Activated CD4-positive, alpha-beta T cell treated with anti-CD3 and anti-CD28 coated beads, Interleukin-2, Interleukin-6, amounts not matched to agents 100 ng/mL and 50 ng/mL, durations not matched to agents 16 hours and 8 hours (primary cell): Measurements from ENCODE around the gene SLC6A13.
"Not testable (repeated sequence)": the region's sequence is repeated elsewhere in the genome, so short reads cannot be mapped to it uniquely, and the experiment has no call there.

Experiments
- DNase-seq: peaks from one replicate; pipeline ENCODE4 v3.0.0-alpha.2; 2020

The SLC6A13 gene

DNA sequence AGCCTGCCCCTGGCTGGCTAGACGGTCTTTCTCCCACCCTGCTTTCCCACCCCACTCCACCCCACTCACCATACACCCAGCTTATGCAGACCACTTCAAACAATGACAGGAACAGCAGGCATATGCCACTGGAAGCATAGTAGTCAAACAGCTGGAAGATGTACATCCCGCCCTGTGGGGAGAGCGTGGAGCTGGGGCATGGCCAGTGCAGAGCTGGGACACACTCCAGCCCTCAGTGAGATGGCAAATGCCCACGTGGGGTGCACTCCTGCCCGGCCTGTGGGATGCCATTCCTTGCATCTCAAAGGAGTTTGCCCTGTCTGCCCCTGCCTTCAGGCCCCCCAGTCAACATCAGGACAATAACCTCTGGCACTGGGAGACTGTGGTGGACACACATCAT lies 67.5 kb downstream of the SLC6A13 start:
- DNase-seq = no peak

GRCh38 chr12:194276-194675 lies 68.4 kb downstream of the SLC6A13 start:
- no peak for DNase-seq

DNA sequence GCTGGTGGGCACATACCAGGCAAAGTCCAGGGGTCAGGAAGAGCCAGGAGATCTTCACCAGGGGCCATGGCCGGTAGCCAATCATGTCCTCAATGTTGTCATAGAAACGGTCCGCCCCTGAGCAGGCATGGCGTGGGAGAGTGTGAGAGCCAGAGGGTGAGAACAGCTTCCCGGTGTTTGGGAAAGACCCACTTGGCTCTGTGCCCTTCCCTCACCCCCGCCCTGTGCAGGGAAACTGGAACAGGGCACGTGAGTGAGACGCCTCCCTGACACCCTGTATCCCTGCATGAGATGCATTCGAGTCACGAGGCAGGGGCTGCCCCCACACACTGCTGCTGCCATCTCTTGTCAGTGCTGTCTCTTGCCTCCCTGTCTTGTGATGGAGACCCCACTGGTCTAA lies 69.4 kb downstream of the SLC6A13 start:
- no peak for DNase-seq

DNA sequence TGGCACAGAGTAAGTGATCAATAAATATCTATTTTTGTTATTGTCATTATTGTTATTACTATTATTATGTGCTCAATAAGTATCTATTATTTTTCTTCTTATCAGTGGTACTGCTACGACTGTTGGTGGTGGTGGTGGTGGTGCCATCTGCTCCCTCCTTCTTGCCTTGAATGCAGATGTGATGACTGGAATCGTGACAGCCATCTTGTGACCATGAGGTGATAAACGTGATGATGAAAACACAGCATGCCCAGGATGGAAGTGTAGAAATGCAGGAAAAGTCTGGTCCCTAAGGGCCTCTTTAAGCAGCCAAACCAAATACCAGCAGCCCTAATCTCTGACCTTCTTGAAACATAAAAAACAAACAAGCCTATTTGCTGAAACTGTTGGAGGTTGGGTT lies 71.1 kb downstream of the SLC6A13 start:
- no peak for DNase-seq

DNA sequence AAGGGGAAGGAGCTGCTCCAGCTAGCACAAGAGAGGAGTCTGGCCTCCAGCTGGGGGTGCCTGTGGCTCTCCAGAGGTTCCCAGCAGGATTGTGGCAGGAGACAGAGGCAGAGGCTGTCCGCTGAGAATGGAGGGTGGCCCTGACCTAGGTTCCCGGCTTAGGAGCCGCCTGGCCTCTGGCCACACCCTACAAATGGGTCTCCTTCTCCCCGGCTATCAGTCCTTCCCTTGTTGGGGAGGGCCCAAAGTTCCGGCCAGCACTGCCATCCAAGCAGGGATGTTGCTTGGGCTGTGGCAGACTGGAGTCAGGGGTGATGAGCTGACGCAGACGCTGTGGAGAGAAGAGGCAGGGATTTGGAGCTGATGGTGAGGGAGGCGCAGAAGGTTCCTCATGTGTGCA lies 71.8 kb downstream of the SLC6A13 start:
- DNase-seq = no peak

GRCh38 chr12:189622-189962 lies 73.0 kb downstream of the SLC6A13 start:
- no peak for DNase-seq

- DNase-seq = peak; percentile 61
These were observed 73.6 kb downstream of the SLC6A13 start for GRCh38 chr12:188910-189621.

DNA sequence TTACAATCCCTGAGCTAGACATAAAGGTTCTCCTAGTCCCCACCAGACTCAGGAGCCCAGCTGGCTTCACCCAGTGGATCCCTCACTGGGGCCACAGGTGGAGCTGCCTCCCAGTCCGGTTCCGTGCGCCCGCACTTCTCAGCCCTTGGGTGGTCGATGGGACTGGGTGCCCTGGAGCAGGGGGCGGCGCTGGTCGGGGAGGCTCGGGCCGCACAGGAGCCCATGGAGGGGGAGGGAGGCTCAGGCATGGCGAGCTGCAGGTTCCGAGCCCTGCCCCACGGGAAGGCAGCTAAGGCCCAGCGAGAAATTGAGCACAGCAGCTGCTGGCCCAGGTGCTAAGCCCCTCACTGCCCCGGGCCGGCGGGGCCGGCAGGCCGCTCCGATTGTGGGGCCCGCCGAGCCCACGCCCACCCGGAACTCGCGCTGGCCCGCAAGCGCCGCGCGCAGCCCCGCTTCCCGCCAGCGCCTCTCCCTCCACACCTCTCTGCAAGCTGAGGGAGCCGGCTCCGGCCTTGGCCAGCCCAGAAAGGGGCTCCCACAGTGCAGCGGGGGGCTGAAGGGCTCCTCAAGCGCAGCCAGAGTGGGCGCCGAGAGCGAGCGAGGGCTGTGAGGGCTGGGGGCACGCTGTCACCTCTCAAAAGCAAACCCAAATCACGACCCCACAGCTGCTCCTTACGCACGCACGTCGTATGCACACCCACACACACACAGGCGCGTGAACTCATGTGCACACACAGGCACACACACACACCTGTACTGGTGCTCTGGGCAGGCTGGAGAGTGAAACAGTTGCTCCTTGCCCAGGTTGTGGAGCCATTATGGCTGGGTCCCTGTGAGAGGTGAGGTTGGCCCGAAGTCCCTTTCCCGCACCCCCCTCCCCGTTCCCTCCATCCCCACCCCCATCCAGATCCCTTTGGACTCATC lies 74.4 kb downstream of the SLC6A13 start:
- not testable (repeated sequence) for DNase-seq

GRCh38 chr12:186006-186625 lies 76.5 kb downstream of the SLC6A13 start:
- DNase-seq = no peak

DNA sequence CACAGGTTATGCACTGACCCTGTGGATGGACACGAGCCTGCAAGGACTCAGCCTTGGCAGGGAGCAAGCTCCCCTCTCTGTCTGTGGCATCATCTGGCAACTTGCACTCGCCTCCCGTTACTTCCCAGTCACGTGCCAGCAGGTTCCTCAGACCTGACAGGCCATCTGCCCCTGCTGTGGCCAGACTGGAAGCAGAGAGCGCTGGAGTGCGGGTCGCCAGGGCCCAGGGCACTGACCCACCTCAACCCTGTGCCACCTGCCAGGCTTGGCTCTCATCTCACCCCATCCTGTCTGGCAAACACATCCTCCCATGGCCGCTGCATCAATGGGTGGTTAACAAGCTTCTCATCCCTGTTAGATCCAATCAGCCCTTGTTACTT lies 77.1 kb downstream of the SLC6A13 start:
- DNase-seq = no peak

DNA sequence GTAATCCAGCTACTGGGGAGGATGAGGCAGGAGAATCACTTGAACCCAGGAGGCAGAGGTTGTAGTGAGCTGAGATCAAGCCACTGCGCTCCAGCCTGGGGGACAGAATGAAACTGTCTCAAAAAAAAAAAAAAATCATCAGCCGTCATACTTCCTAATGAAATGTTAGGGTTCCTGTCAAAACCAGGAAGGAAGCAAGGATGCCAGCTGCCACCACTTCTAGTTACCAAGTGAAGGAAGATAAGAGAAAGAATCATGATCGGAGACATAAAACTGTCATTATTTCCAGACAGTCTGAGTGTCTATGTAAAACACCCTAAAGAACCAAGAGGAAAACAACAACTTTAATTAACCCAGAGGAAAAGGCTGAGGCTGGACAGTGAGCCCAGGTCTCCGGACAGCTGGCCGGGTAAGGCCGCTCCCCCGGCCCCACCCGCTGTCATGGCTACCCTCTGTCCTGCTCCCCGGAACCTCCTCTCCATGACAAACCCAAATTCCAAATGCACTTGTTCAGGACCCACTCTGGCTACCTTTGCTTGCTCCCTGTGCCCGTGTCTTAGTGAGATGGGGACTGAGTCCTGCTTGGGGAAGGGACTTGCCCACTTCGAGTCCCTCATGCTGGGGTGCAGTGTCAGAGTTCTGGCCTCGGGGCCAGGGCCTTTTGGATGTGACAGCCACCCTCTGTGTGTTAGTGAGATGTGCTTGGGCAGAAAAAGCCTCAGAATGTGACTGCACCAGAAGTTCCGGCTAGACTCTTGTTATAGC lies 77.6 kb downstream of the SLC6A13 start:
- DNase-seq = no peak

GRCh38 chr12:182381-182892 lies 80.2 kb downstream of the SLC6A13 start:
- no peak for DNase-seq

DNA sequence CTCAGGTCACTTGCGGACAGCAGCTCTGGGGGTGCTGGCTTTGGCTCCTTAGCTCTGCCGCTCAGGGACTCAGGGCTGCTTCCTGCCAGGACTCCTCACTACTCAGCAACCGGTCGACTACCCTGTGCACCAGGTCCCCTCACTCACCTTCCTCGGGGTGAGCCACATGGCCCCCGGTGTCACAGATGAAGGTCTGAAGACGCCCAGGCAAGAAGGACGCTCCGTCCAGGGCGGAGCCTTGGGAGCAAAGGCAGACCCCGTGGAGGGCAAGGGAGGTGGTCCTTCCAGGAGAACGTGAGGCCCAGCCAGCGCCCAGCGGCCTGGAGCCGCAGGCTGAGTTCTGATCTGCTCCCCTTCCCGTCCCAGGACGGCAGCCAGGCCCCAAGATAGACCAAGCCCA lies 80.7 kb downstream of the SLC6A13 start:
- no peak for DNase-seq

DNA sequence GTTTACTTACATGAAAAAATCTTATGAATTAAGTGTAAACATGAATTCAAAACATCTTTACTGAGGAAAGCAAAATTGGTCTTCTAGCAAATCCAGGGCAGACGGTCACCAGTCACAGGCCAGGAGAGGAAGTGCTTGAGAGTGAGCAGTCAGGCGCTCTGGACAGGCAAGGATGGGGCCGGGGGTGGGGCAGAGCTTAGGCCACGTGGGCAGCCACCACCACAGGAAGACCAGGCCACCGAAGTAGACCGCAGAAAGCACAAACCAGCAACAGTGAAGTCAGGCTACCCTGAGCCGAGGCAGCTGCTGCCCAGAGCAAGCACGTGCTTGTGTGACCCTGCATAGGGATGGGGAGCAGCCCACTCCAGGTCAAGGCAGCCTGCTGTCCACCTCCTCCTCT lies 82.2 kb downstream of the SLC6A13 start:
- peak; percentile 17 for DNase-seq

DNA sequence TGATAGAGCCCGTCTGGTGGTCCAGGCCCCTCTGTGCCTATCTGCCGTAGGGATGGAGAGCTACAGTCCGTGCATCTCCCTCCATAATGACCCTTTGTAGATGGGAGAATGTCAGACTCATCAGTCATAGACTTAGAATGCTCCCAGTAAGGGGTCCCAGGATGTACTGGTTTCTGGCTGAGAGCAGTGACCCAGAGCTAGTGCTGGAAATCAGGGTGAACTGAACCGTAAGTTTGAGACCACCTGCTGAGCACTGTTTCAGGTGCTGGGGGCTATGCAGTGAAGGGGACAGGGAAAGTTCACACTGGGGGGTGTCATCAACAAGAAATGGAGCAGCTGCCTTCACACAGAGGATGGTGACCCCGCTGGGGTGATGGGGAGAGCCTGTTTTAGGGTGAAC lies 82.8 kb downstream of the SLC6A13 start:
- no peak for DNase-seq

DNA sequence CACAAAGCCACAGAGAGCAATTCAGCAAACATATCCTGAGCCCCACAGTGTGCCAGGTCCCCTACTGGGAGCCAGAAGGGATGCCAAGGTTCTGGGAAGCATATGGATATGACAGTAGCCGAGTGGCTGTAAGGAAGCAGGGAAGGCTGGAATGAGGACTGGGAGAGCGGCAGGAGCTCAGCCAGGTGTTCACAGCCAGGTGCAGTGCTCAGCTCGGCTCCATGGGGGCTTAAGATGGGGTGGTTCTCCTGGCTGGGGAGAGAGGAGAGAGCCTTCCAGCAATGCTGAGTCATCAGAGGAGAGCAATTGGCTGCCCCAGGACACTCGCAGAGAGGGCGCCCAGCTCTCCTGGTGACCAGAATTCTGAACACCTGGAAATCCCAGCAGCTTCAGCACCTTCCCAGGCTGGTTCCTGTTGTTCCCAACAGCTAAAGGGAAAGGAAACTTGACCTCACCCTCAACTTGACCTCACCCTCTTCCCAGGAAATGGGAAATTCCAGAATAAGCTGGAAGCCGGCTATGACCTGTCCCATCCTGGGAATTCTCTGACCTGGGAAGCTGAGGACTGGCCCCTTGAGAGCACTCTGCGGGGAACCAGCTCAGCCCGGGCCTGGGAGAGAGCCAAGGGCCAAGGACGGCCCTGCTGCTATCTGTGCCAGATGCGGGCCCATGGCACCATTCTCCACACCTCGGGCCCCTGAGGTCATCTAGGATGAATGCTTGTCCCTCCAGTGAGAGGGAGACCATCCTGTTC lies 83.3 kb downstream of the SLC6A13 start:
- DNase-seq = no peak

GRCh38 chr12:178829-179109 lies 83.9 kb downstream of the SLC6A13 start:
- no peak for DNase-seq

DNA sequence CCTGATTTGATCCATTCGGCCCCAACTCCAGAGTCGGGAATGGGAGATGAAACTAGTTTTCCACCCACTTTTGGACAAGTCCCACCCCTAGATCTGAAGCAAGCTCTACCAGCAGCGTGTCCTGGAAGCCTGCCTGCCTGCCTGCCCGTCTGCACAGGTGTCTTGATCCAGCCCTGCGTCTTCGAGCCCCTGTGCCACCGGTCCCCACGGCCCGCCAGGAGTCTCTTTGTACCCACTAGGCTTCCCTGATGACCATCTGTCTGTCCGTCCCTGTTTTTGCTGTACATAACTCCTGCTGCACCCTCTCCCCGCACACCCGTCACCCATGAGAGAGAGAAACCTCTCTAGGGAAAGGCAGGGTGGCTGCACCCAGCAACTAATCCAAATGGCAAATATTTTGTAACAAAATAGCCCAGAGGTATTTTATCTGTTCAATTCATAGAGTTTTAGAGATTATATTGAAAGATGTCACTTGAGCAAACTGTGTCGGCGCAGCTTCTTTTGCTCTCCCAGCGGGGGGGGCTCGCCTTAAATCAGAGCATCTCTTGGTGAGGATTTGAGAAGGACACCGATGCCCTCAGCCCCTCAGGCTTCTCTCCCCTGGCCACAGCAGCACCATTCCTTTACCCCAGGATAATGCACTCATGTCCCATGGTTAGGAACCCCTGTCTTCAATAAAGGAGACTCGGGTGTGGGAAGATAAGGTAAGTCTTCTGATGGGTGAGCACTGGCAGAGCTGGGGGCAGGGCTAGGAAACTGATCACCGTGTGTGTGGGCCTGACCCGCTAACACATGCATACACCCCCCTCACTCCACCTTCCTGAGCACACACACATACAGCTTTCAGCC lies 84.4 kb downstream of the SLC6A13 start:
- no peak for DNase-seq

DNA sequence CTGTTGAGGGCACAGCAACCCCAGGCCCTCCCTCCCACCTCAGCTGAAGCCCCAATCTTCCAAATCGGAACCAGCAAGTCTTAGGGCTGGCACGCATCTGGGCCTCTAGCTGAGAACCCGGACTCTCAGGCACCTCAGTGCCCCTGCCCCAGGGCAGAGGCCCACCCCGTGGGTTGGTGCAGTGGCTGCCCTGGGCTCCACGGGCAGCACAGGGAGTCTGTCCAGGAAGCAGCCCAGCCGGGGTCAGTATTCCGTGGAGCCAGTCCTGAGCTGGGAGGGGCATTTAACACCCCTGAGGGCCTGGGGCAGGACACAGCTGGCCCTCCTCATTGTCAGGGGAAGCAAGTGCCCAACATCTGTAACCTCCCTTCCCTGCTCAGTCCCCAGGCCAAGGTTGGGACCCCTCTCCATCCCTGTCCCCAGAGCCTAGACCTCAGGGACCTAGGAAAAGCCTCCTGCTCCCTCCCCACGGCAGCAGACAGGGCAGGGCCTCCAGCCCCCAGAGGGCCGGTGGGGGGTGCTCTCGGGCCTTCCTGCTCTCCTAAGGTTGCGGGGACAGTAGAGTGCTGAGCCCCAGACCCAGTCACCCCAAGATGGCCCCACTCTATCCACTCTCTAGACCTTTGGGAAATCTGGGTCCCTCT lies 85.2 kb downstream of the SLC6A13 start:
- DNase-seq = no peak

GRCh38 chr12:176321-177181 lies 86.1 kb downstream of the SLC6A13 start:
- DNase-seq = no peak
